ENCODE results near the gene NFIC. TPM values are rescaled to one million over a fixed set of nuclear protein-coding genes. Genes with fewer than 3 reads are reported as not detected.

Gene NFIC
- total RNA-seq, 6 experiments from 2014 or later, result 94.6 to 168 (median 120) TPM

DNA sequence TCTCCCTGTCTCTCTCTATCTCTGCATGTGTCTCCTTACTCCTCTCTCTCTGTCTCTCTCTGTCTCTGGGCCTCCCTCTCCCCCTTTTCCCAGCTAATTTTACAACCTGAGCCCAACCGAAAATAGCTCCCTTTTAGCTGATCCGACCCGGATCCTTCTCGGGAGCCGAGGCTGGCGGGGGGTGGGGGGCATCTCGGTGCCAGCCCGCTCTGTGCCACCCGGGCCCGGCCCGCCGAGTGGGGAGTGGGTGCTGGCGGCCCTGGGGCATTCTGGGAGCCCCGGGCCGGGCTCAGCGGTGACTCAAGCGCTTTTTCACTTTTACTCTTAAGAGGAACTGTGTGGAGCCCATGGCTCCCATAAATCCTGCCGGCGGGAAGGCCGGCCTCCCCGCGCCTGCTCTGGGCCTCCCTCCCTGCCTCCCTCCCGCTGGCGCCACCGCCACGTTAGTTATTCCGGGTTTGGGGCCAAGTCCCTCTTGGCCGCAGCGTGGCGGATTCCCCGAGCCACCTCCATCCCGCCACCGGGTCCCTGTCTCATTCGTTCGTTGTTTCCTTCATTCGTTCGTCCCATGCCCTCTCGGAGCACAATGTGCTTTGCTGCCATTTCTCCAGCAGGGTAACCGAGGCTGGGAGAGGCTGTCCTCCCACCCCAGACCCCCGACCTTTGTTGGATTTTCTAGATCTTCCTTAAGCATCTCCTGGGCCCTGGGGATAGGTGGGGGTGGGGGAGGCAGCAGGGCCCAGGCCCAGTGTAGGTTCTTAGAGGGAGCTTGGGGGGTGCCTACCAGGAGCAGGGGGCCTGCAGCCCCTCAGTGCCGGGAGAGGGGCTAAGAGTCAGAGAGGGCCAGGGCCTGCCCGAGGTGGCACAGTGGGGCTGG is 3.2 kb downstream of the NFIC start:
- Histone ChIP-seq H3K27me3 (no peaks in the 10 kb centered on the region), H3K4me3 (peak overlapping the region; percentile 81 to 90 (median 90)), H3K36me3 (no peaks in the 10 kb centered on the region), H3K9me3 (no peaks in the 10 kb centered on the region), H3K4me1 (peaks cover 0 to 46% (median 12%) of the 10 kb centered on the region in 4 donors), H3K27ac (peak overlapping the region; percentile 89 to 97 (median 95))
- TF ChIP-seq POLR2A (IDR thresholded peaks at IDR 0.05), result peak; percentile 49
- TF ChIP-seq CTCF (IDR thresholded peaks at IDR 0.05), result no peak
- 9% methylated on average over 22 of the region's 42 CpGs for WGBS (ENCODE audit: insufficient coverage, low coverage, low lambda C conversion rate, missing lambda C conversion rate)
- peak in 1 of 3 donors; percentile 63 for DNase-seq
- peak; percentile 9 to 29 (median 13) for ATAC-seq
- intact Hi-C loops (cut with DNase I), result loop anchor here (5.0 to 10.0 kb wide), 2 partner anchors 33 to 55 kb away; no protein-coding TSS in a partner anchor

- TF ChIP-seq CTCF (IDR thresholded peaks at IDR 0.05) (no peak), POLR2A (IDR thresholded peaks at IDR 0.05) (no peak)
- peak overlapping the region; percentile 81 to 90 (median 90) for H3K4me3 ChIP-seq
- ATAC-seq, result no peak
- DNase-seq, result no peak
- no peaks in the 10 kb centered on the region for H3K36me3 ChIP-seq
- H3K27ac ChIP-seq, result peak overlapping the region; percentile 89 to 97 (median 95)
- peaks cover 0 to 47% (median 12%) of the 10 kb centered on the region in 4 donors for H3K4me1 ChIP-seq
- intact Hi-C loops (cut with DNase I), result loop anchor here in 1 of 2 donors (10.0 kb wide), 1 partner anchor 55 kb away; no protein-coding TSS in a partner anchor
- no peaks in the 10 kb centered on the region for H3K9me3 ChIP-seq
- no peaks in the 10 kb centered on the region for H3K27me3 ChIP-seq
- 33% methylated on average over 9 of the region's 14 CpGs for whole genome bisulfite sequencing (ENCODE audit: insufficient coverage, low coverage, low lambda C conversion rate, missing lambda C conversion rate)
Measured at GRCh38 chr19:3370214-3370720, 3.9 kb downstream of the NFIC start.

GRCh38 chr19:3370728-3371591 is 4.6 kb downstream of the NFIC start:
- Histone ChIP-seq H3K4me1 (peaks cover 3 to 48% (median 15%) of the 10 kb centered on the region in 4 donors), H3K4me3 (peak overlapping the region in 2 of 3 donors; percentile 90)
- intact Hi-C loops (cut with DNase I), result loop anchor here in 1 of 2 donors (10.0 kb wide), 1 partner anchor 54 kb away; no protein-coding TSS in a partner anchor

More at GRCh38 chr19:3370728-3371591, 4.6 kb downstream of the NFIC start:
- peak overlapping the region; percentile 89 to 97 (median 95) for H3K27ac ChIP-seq
- ATAC-seq (peak in 1 of 4 donors; percentile 1), DNase-seq (peak in 1 of 3 donors; percentile 82)
- 20% methylated on average over 20 of the region's 25 CpGs for WGBS (ENCODE audit: insufficient coverage, low coverage, low lambda C conversion rate, missing lambda C conversion rate)
- H3K36me3 ChIP-seq, result no peaks in the 10 kb centered on the region
- H3K27me3 ChIP-seq, result no peaks in the 10 kb centered on the region
- TF ChIP-seq CTCF (IDR thresholded peaks at IDR 0.05) (no peak), POLR2A (IDR thresholded peaks at IDR 0.05) (peak; percentile 40)
- H3K9me3 ChIP-seq, result no peaks in the 10 kb centered on the region

Measured in right lobe of liver (tissue), 6 donors.